Embryonic facial prominence (tissue), 1 donor: ENCODE results near the gene AP1AR.

Source experiments
- DNase-seq: peaks from one replicate; pipeline ENCODE4 v3.0.0-alpha.2; 2016; ENCODE audit errors: extremely low spot score

Gene AP1AR

GRCh38 chr4:112312610-112313239, 81.1 kb downstream of the AP1AR start:
- DNase-seq: no peak

GRCh38 chr4:112315446-112315845, 83.9 kb downstream of the AP1AR start:
- no peak for DNase-seq

GRCh38 chr4:112316360-112316759, 84.8 kb downstream of the AP1AR start:
- no peak for DNase-seq

GRCh38 chr4:112318239-112319142, 86.9 kb downstream of the AP1AR start:
- no peak for DNase-seq
